OCI-LY1 (cell line): ENCODE results near the gene ZNF730.

Experiments used
- CTCF ChIP-seq: fragments of 200-600 bp; sonication (generic), shearing (Covaris generic); IDR thresholded peaks from 2 replicates; pipeline ENCODE4 v1.5.1; 2017; ENCODE audit warnings: mild to moderate bottlenecking, antibody characterized with exemption, low read length, moderate library complexity, mixed read lengths
- EZH2 ChIP-seq: fragments of 200-600 bp; sonication (generic), shearing (Covaris generic); IDR thresholded peaks from 2 replicates; pipeline ENCODE4 v1.8.0; 2017; ENCODE audit warnings: borderline replicate concordance, mixed run types, mild to moderate bottlenecking, antibody characterized with exemption, low read length, moderate library complexity, mixed read lengths

- no peak for TF ChIP-seq EZH2
- no peak for TF ChIP-seq CTCF
Observed at GRCh38 chr19:23116802-23117571, at the start of gene ZNF730.
